ENCODE data around the gene JPH3. TPM values are rescaled to one million over a fixed set of nuclear protein-coding genes. Genes with fewer than 3 reads are reported as not detected.
"Not testable (repeated sequence)": the region's sequence is repeated elsewhere in the genome, so short reads cannot be mapped to it uniquely, and the experiment has no call there.

The JPH3 gene
- polyA plus RNA-seq, 1 experiment = 0.02 TPM

- DNase-seq (ENCODE audit: low read depth, low spot score) = no peak
- Histone ChIP-seq H3K9me3 (ENCODE audit: control insufficient read depth, insufficient read depth, low read length) (no peaks in the 10 kb centered on the region), H3K27ac (ENCODE audit: low read depth, low read length) (no peak overlapping the region), H3K27me3 (ENCODE audit: control insufficient read depth, insufficient read depth, low read length) (peaks cover 14% of the 10 kb centered on the region), H3K4me3 (ENCODE audit: low read depth, low read length) (no peak overlapping the region)
- CTCF ChIA-PET = interaction anchor here (1.0 kb wide), 1 partner anchor 28 kb away, joined by 4 read pairs; no protein-coding TSS in a partner anchor
- POLR2A ChIA-PET = no interaction called here
- TF ChIP-seq CTCF (IDR thresholded peaks at IDR 0.05; ENCODE audit: low read depth, low read length) = no peak
These were observed 72.9 kb downstream of the JPH3 start for GRCh38 chr16:87675111-87675719.

- Histone ChIP-seq H3K27me3 (ENCODE audit: control insufficient read depth, insufficient read depth, low read length) (peaks cover 8% of the 10 kb centered on the region), H3K9me3 (ENCODE audit: control insufficient read depth, insufficient read depth, low read length) (no peaks in the 10 kb centered on the region; the same call in 1 of the 2 replicates), H3K27ac (ENCODE audit: low read depth, low read length) (no peak overlapping the region), H3K4me3 (ENCODE audit: low read depth, low read length) (no peak overlapping the region)
- DNase-seq (ENCODE audit: low read depth, low spot score) = no peak
- TF ChIP-seq CTCF (IDR thresholded peaks at IDR 0.05; ENCODE audit: low read depth, low read length) = no peak
- ChIA-PET CTCF (no interaction called here), POLR2A (no interaction called here)
These were observed 75.5 kb downstream of the JPH3 start for GRCh38 chr16:87677830-87678229.

- Histone ChIP-seq H3K27ac (ENCODE audit: low read depth, low read length) (no peak overlapping the region), H3K9me3 (ENCODE audit: control insufficient read depth, insufficient read depth, low read length) (no peaks in the 10 kb centered on the region; the same call in 1 of the 2 replicates), H3K27me3 (ENCODE audit: control insufficient read depth, insufficient read depth, low read length) (peaks cover 8% of the 10 kb centered on the region), H3K4me3 (ENCODE audit: low read depth, low read length) (no peak overlapping the region)
- TF ChIP-seq CTCF (IDR thresholded peaks at IDR 0.05; ENCODE audit: low read depth, low read length) = peak; percentile 10; the same call in 1 of the 2 replicates
- no peak for DNase-seq (ENCODE audit: low read depth, low spot score)
- CTCF ChIA-PET = no interaction called here
- POLR2A ChIA-PET = interaction anchor here (0.6 kb wide), 1 partner anchor 178 kb away, joined by 4 read pairs; no protein-coding TSS in a partner anchor
These were observed 76.3 kb downstream of the JPH3 start for GRCh38 chr16:87678618-87679017.

DNA sequence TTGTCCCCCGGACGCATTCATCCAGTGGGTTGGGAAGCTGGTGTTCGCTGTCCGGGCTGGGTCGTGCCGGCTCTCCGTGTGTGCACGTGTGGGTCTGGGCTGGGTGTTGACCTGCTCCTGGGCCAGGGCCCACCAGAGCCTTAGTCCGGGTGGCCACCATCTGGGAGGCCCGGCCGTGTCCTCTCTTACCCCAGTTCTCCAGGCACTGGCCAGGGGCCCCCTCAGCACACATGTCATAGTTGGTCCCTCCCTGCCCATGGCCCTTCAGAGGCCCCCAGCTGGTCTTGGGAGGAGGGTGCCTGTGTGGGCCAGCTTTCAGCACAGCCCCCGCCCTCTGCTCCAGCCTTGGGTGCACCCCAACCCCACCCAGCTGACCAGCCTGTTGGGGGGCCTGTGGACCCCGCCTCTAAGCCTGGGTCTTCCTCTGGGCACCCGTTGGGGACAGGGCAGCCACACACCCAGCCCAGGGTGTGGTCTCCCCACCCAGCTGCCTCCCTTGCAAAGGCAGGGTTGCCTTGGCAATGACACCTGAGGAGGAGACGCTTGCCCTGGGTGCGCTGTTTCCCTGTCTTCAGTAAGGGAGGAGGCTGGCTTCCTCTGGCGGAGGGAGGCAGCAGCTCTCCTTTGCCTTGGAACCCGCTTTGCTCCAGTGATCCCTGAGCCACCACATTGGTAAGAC lies 77.4 kb downstream of the JPH3 start:
- POLR2A ChIA-PET = no interaction called here
- no peak for TF ChIP-seq CTCF (IDR thresholded peaks at IDR 0.05; ENCODE audit: low read depth, low read length)
- CTCF ChIA-PET = no interaction called here
- no peaks in the 10 kb centered on the region; the same call in 1 of the 2 replicates for H3K9me3 ChIP-seq (ENCODE audit: control insufficient read depth, insufficient read depth, low read length)
- no peak overlapping the region for H3K4me3 ChIP-seq (ENCODE audit: low read depth, low read length)
- no peak for DNase-seq (ENCODE audit: low read depth, low spot score)
- H3K27ac ChIP-seq (ENCODE audit: low read depth, low read length) = no peak overlapping the region
- H3K27me3 ChIP-seq (ENCODE audit: control insufficient read depth, insufficient read depth, low read length) = peaks cover 9% of the 10 kb centered on the region

DNA sequence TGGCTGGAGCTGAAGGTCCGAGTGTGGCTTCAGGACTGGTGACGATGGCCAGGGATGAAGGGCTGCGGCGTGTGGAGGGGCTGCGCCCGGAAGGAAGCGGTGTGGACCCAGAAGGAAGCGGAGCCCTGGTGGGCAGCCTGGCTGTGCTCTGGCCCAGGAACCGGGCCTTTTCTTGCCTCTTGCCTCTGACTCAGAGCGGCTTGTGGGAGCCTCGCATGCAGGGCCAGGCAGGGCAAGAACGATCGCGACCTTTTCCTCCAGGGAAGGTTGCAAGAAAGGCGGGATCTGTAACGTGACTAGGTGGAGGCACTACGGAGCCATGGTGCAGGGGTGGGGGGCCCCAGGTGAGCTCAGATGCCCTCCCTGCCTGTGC lies 78.0 kb downstream of the JPH3 start:
- no peak for TF ChIP-seq CTCF (IDR thresholded peaks at IDR 0.05; ENCODE audit: low read depth, low read length)
- CTCF ChIA-PET = no interaction called here
- Histone ChIP-seq H3K27me3 (ENCODE audit: control insufficient read depth, insufficient read depth, low read length) (peaks cover 12% of the 10 kb centered on the region), H3K9me3 (ENCODE audit: control insufficient read depth, insufficient read depth, low read length) (no peaks in the 10 kb centered on the region; the same call in 1 of the 2 replicates), H3K4me3 (ENCODE audit: low read depth, low read length) (no peak overlapping the region), H3K27ac (ENCODE audit: low read depth, low read length) (no peak overlapping the region)
- no peak for DNase-seq (ENCODE audit: low read depth, low spot score)
- POLR2A ChIA-PET = no interaction called here

- ChIA-PET CTCF (interaction anchor here (1.0 kb wide), 1 partner anchor 45 kb away, joined by 4 read pairs; no protein-coding TSS in a partner anchor), POLR2A (interaction anchor here (0.7 kb wide), 1 partner anchor 783 kb away, joined by 4 read pairs; no protein-coding TSS in a partner anchor)
- H3K27me3 ChIP-seq (ENCODE audit: control insufficient read depth, insufficient read depth, low read length) = peaks cover 19% of the 10 kb centered on the region
- H3K9me3 ChIP-seq (ENCODE audit: control insufficient read depth, insufficient read depth, low read length); DNase-seq (ENCODE audit: low read depth, low spot score); H3K27ac ChIP-seq (ENCODE audit: low read depth, low read length); H3K4me3 ChIP-seq (ENCODE audit: low read depth, low read length): not testable (repeated sequence)
These were observed 78.8 kb downstream of the JPH3 start for GRCh38 chr16:87681051-87681602.
